ENCODE data around the gene ARHGEF28. TPM values are rescaled to one million over a fixed set of nuclear protein-coding genes. Genes with fewer than 3 reads are reported as not detected.

ARHGEF28 gene
- total RNA-seq, 1 donor from 2014 or later: 9.3 TPM

GRCh38 chr5:73969195-73970036 lies 343.4 kb downstream of the ARHGEF28 start:
- TF ChIP-seq CTCF (IDR thresholded peaks at IDR 0.05): no peak
- Mint-ChIP-seq H3K9me3 (ENCODE audit: low read depth) (peaks cover 4% of the 10 kb centered on the region), H3K27ac (ENCODE audit: unreplicated experiment) (no peak overlapping the region), H3K4me1 (ENCODE audit: low read depth) (peaks cover 18% of the 10 kb centered on the region), H3K4me3 (ENCODE audit: unreplicated experiment) (no peak overlapping the region), H3K36me3 (ENCODE audit: low read depth) (no peaks in the 10 kb centered on the region), H3K27me3 (ENCODE audit: low read depth) (no peaks in the 10 kb centered on the region)
- no peak for DNase-seq (ENCODE audit: low spot score)

GRCh38 chr5:73971326-73971725 lies 345.3 kb downstream of the ARHGEF28 start:
- Mint-ChIP-seq H3K27ac (ENCODE audit: unreplicated experiment) (no peak overlapping the region), H3K4me1 (ENCODE audit: low read depth) (peaks cover 18% of the 10 kb centered on the region), H3K4me3 (ENCODE audit: unreplicated experiment) (no peak overlapping the region), H3K36me3 (ENCODE audit: low read depth) (no peaks in the 10 kb centered on the region), H3K27me3 (ENCODE audit: low read depth) (no peaks in the 10 kb centered on the region), H3K9me3 (ENCODE audit: low read depth) (peaks cover 4% of the 10 kb centered on the region)
- TF ChIP-seq CTCF (IDR thresholded peaks at IDR 0.05): no peak
- DNase-seq (ENCODE audit: low spot score): no peak

- Mint-ChIP-seq H3K36me3 (ENCODE audit: low read depth) (no peaks in the 10 kb centered on the region), H3K27ac (ENCODE audit: unreplicated experiment) (no peak overlapping the region), H3K27me3 (ENCODE audit: low read depth) (no peaks in the 10 kb centered on the region), H3K4me3 (ENCODE audit: unreplicated experiment) (no peak overlapping the region), H3K4me1 (ENCODE audit: low read depth) (peaks cover 18% of the 10 kb centered on the region), H3K9me3 (ENCODE audit: low read depth) (no peaks in the 10 kb centered on the region)
- TF ChIP-seq CTCF (IDR thresholded peaks at IDR 0.05): no peak
- no peak for DNase-seq (ENCODE audit: low spot score)
Measured at GRCh38 chr5:73973135-73973534, 347.1 kb downstream of the ARHGEF28 start.

GRCh38 chr5:73974871-73975360 lies 348.9 kb downstream of the ARHGEF28 start:
- Mint-ChIP-seq H3K4me1 (ENCODE audit: low read depth) (peaks cover 10% of the 10 kb centered on the region), H3K36me3 (ENCODE audit: low read depth) (no peaks in the 10 kb centered on the region), H3K27me3 (ENCODE audit: low read depth) (no peaks in the 10 kb centered on the region), H3K27ac (ENCODE audit: unreplicated experiment) (no peak overlapping the region), H3K4me3 (ENCODE audit: unreplicated experiment) (no peak overlapping the region), H3K9me3 (ENCODE audit: low read depth) (no peaks in the 10 kb centered on the region)
- no peak for DNase-seq (ENCODE audit: low spot score)
- no peak for TF ChIP-seq CTCF (IDR thresholded peaks at IDR 0.05)

GRCh38 chr5:73975845-73976244 lies 349.8 kb downstream of the ARHGEF28 start:
- DNase-seq (ENCODE audit: low spot score): no peak
- H3K27ac Mint-ChIP-seq (ENCODE audit: unreplicated experiment): no peak overlapping the region

More at GRCh38 chr5:73975845-73976244, 349.8 kb downstream of the ARHGEF28 start:
- H3K4me1 Mint-ChIP-seq (ENCODE audit: low read depth): peaks cover under 1% of the 10 kb centered on the region
- H3K36me3 Mint-ChIP-seq (ENCODE audit: low read depth): no peaks in the 10 kb centered on the region
- no peak for TF ChIP-seq CTCF (IDR thresholded peaks at IDR 0.05)
- H3K4me3 Mint-ChIP-seq (ENCODE audit: unreplicated experiment): no peak overlapping the region
- no peaks in the 10 kb centered on the region for H3K27me3 Mint-ChIP-seq (ENCODE audit: low read depth)
- H3K9me3 Mint-ChIP-seq (ENCODE audit: low read depth): no peaks in the 10 kb centered on the region

Data from chondrocyte (in vitro differentiated cells).